Astrocyte (in vitro differentiated cells and primary cell): ENCODE results near the gene NIF3L1. TPM values are rescaled to one million over a fixed set of nuclear protein-coding genes. Genes with fewer than 3 reads are reported as not detected.

Experiments
- DNase-seq: peaks from one replicate; pipeline ENCODE4 v3.0.0-alpha.2; 2010; ENCODE audit warnings: low read depth
- FAIRE-seq: peaks from 2 replicates; lab custom pipeline; 2011; peaks lifted over from hg19 to GRCh38; lab: Jason Lieb, UNC
- H2AFZ ChIP-seq: 2 replicates; pipeline ENCODE4 v1.6.0; 2012; ENCODE audit warnings: low read depth, low read length, inconsistent platforms
- H3K27ac ChIP-seq: 2 replicates; pipeline ENCODE4 v1.5.1; 2011; ENCODE audit warnings: low read depth, low read length, inconsistent platforms
- H3K27me3 ChIP-seq: 2 replicates; pipeline ENCODE4 v1.6.0; 2011; ENCODE audit warnings: low read length, inconsistent platforms; ENCODE audit not compliant: insufficient read depth
- H3K36me3 ChIP-seq: 2 replicates; pipeline ENCODE4 v1.5.1; 2011; ENCODE audit warnings: low read length, inconsistent platforms; ENCODE audit not compliant: insufficient read depth
- H3K4me1 ChIP-seq: 2 replicates; pipeline ENCODE4 v1.5.1; 2011; ENCODE audit warnings: low read length, inconsistent platforms; ENCODE audit not compliant: insufficient read depth
- H3K4me2 ChIP-seq: 2 replicates; pipeline ENCODE4 v1.6.0; 2012; ENCODE audit warnings: low read length, inconsistent platforms
- H3K4me3 ChIP-seq: 2 replicates; pipeline ENCODE4 v1.5.1; 2011; ENCODE audit warnings: low read depth, mild to moderate bottlenecking, low read length, inconsistent platforms; ENCODE audit not compliant: insufficient read depth
- H3K79me2 ChIP-seq: 2 replicates; pipeline ENCODE4 v1.6.0; 2012; ENCODE audit warnings: mild to moderate bottlenecking, low read length, inconsistent platforms; ENCODE audit not compliant: insufficient read depth
- H3K9ac ChIP-seq: 2 replicates; pipeline ENCODE4 v1.6.0; 2012; ENCODE audit warnings: mild to moderate bottlenecking, low read length, inconsistent platforms
- H3K9me3 ChIP-seq: 2 replicates; pipeline ENCODE4 v1.5.1; 2012; ENCODE audit warnings: low read depth, mild to moderate bottlenecking, low read length, inconsistent platforms; ENCODE audit not compliant: insufficient read depth
- H4K20me1 ChIP-seq: 2 replicates; pipeline ENCODE4 v1.6.0; 2012; ENCODE audit warnings: low read length, inconsistent platforms; ENCODE audit not compliant: insufficient read depth
- H3K27ac Mint-ChIP-seq: one replicate; pipeline ENCODE4 v1.8.0; 2021; ENCODE audit warnings: mild to moderate bottlenecking, mixed read lengths; ENCODE audit not compliant: unreplicated experiment
- H3K27me3 Mint-ChIP-seq: one replicate; pipeline ENCODE4 v1.8.0; 2021; ENCODE audit warnings: low read depth, mixed read lengths; ENCODE audit not compliant: unreplicated experiment
- H3K36me3 Mint-ChIP-seq: one replicate; pipeline ENCODE4 v1.8.0; 2021; ENCODE audit warnings: low read depth, mixed read lengths; ENCODE audit not compliant: unreplicated experiment
- H3K4me1 Mint-ChIP-seq: one replicate; pipeline ENCODE4 v1.8.0; 2021; ENCODE audit warnings: low read depth, mixed read lengths; ENCODE audit not compliant: unreplicated experiment
- H3K4me3 Mint-ChIP-seq: one replicate; pipeline ENCODE4 v1.8.0; 2021; ENCODE audit warnings: mild to moderate bottlenecking, moderate library complexity, mixed read lengths; ENCODE audit not compliant: unreplicated experiment
- H3K9me3 Mint-ChIP-seq: one replicate; pipeline ENCODE4 v1.8.0; 2021; ENCODE audit warnings: mild to moderate bottlenecking, mixed read lengths; ENCODE audit not compliant: unreplicated experiment
- EZH2 ChIP-seq: IDR thresholded peaks from 2 replicates; pipeline ENCODE4 v1.6.1; 2012; ENCODE audit warnings: mild to moderate bottlenecking, low read length, inconsistent platforms; ENCODE audit not compliant: insufficient read depth
- total RNA-seq: library from RNA; stranded (reverse); gene quantifications from 2 replicates; pipeline ENCODE4 v1.2.1, GENCODE V29; 2021
- TF ChIP-seq, protein P1 (sequence below): IDR thresholded peaks from 2 replicates; pipeline ENCODE4 v1.5.1; 2011; ENCODE audit warnings: low read depth, mild to moderate bottlenecking, inconsistent platforms, low read length, moderate library complexity; ENCODE audit not compliant: insufficient read depth

The NIF3L1 gene
- total RNA-seq, 1 donor from 2014 or later = 17.8 TPM

DNA sequence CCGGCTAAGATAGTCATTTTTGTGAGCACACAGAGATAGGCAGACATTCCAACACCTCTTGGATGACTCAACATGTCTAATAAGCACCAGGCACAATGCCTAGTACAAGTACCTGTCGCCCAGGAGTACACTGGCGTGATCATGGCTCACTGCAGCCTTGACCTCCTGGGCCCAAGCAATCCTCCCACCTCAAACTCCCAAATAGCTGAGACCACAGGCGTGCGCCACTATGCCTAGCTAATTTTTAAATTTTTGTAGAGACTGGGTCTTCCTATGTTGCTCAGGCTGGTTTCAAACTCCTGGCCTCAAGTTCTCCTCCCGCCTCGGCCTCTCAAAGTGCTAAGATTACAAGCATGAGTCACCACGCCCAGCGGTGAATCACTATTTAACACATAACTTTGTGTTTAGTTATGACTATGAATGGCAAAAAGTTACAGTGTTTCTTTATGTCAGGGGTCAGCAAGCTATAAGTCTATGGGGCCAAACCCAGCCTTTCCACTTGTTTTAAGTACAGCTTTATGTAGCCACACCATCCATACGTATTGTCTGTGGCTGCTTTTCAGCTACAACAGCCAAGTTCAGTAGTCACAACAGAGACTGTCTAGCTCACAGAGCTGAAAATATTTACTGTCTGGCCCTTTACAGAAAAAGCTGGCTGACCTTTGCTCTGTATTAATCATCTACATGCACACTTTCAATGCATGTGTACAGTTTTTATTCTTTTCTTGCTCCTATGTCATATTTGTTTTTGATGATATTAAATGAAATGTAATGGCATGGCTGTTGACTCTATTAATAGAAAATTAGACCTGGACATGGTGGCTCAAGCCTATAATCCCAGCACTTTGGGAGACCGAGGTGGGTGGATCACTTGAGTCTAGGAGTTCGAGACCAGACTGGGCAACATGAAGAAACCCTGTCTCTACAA, 55.6 kb downstream of the NIF3L1 start:
- Mint-ChIP-seq H3K4me3 (peak overlapping the region; percentile 9), H3K27me3 (no peaks in the 10 kb centered on the region), H3K9me3 (no peaks in the 10 kb centered on the region), H3K4me1 (peaks cover 12% of the 10 kb centered on the region), H3K27ac (peak overlapping the region; percentile 94), H3K36me3 (peaks cover 8% of the 10 kb centered on the region)
- H3K79me2 ChIP-seq = no peaks in the 10 kb centered on the region
- DNase-seq (peak; percentile 83), FAIRE-seq (peak; percentile 84)
- H3K4me2 ChIP-seq = peak overlapping the region; percentile 37
- no peaks in the 10 kb centered on the region for H3K9me3 ChIP-seq
- peaks cover 12% of the 10 kb centered on the region for H3K4me1 ChIP-seq
- no peak overlapping the region for H2AFZ ChIP-seq
- H3K27me3 ChIP-seq = no peaks in the 10 kb centered on the region
- H3K9ac ChIP-seq = peak overlapping the region; percentile 3
- no peak for TF ChIP-seq EZH2
- TF ChIP-seq, protein P1, sequence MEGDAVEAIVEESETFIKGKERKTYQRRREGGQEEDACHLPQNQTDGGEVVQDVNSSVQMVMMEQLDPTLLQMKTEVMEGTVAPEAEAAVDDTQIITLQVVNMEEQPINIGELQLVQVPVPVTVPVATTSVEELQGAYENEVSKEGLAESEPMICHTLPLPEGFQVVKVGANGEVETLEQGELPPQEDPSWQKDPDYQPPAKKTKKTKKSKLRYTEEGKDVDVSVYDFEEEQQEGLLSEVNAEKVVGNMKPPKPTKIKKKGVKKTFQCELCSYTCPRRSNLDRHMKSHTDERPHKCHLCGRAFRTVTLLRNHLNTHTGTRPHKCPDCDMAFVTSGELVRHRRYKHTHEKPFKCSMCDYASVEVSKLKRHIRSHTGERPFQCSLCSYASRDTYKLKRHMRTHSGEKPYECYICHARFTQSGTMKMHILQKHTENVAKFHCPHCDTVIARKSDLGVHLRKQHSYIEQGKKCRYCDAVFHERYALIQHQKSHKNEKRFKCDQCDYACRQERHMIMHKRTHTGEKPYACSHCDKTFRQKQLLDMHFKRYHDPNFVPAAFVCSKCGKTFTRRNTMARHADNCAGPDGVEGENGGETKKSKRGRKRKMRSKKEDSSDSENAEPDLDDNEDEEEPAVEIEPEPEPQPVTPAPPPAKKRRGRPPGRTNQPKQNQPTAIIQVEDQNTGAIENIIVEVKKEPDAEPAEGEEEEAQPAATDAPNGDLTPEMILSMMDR = no peak
- H4K20me1 ChIP-seq = no peaks in the 10 kb centered on the region
- H3K4me3 ChIP-seq = no peak overlapping the region
- H3K36me3 ChIP-seq = peaks cover 15% of the 10 kb centered on the region
- H3K27ac ChIP-seq = peak overlapping the region; percentile 75

DNA sequence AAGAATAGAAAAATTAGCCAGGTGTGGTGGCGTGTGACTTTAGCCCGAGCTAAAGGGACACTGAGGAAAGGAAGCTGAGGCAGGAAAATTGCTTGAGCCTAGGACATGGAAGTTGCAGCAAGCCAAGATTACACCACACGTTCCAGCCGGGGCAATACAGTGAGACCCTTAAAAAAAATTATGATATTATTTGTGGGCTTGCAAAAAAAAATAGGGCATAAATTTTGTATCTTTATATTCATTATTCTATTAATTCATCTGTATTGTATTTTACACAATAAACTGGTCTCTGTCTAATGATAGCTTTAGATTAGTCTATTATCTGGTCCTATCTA, 56.2 kb downstream of the NIF3L1 start:
- Mint-ChIP-seq H3K4me1 (peaks cover 12% of the 10 kb centered on the region), H3K9me3 (no peaks in the 10 kb centered on the region), H3K27ac (peak overlapping the region; percentile 94), H3K4me3 (no peak overlapping the region), H3K36me3 (peaks cover 8% of the 10 kb centered on the region), H3K27me3 (no peaks in the 10 kb centered on the region)
- TF ChIP-seq EZH2 = no peak
- TF ChIP-seq, protein P1 = no peak
- Histone ChIP-seq H2AFZ (no peak overlapping the region), H3K27ac (peak overlapping the region; percentile 75), H3K4me2 (peak overlapping the region; percentile 37), H3K4me1 (peaks cover 12% of the 10 kb centered on the region), H3K4me3 (no peak overlapping the region), H4K20me1 (no peaks in the 10 kb centered on the region), H3K9ac (peak overlapping the region; percentile 3), H3K9me3 (no peaks in the 10 kb centered on the region), H3K36me3 (peaks cover 10% of the 10 kb centered on the region), H3K79me2 (no peaks in the 10 kb centered on the region), H3K27me3 (no peaks in the 10 kb centered on the region)
- DNase-seq (no peak), FAIRE-seq (no peak)

DNA sequence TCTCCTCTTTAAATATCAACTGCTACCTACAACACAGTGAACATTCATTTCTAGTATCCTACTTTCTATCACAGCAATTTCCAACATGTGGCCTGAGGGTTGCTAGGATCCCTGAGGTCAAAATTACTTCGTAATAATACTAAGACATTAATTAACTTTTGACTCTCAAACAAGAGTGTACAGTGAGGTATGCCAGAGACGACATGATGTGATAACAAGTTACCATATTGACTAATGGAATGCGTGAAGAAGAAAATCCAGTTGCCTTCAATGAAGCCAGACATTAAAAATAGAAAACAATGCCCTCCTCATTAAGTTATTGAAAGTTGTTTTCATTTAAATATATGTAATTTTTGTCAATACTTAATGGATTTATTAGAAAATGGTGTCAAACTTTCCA, 61.2 kb downstream of the NIF3L1 start:
- Mint-ChIP-seq H3K36me3 (peaks cover 8% of the 10 kb centered on the region), H3K9me3 (no peaks in the 10 kb centered on the region), H3K27ac (no peak overlapping the region), H3K4me1 (no peaks in the 10 kb centered on the region), H3K27me3 (no peaks in the 10 kb centered on the region), H3K4me3 (no peak overlapping the region)
- Histone ChIP-seq H3K27ac (no peak overlapping the region), H3K4me2 (no peak overlapping the region), H3K36me3 (peaks cover 28% of the 10 kb centered on the region), H2AFZ (no peak overlapping the region), H3K79me2 (no peaks in the 10 kb centered on the region), H3K4me3 (no peak overlapping the region), H3K9ac (no peak overlapping the region), H3K9me3 (no peaks in the 10 kb centered on the region), H4K20me1 (no peaks in the 10 kb centered on the region), H3K4me1 (peaks cover under 1% of the 10 kb centered on the region), H3K27me3 (no peaks in the 10 kb centered on the region)
- no peak for DNase-seq
- no peak for TF ChIP-seq EZH2
- TF ChIP-seq, protein P1 = no peak
- no peak for FAIRE-seq
